Ovary (tissue), 9 donors: Measurements from ENCODE around the gene DAB1. TPM values are rescaled to one million over a fixed set of nuclear protein-coding genes. Genes with fewer than 3 reads are reported as not detected.

Experiments used
- DNase-seq, 5 donors: peaks; one replicate each; pipeline ENCODE4 v3.0.0-alpha.2; 2019 to 2020
- H3K27ac ChIP-seq, 2 donors: fragments of 200-600 bp; one replicate each; pipeline versions ENCODE4 v1.5.1 to v1.8.0; 2019 to 2022
- H3K27me3 ChIP-seq: fragments of 200-600 bp; one replicate; pipeline ENCODE4 v1.8.0; 2022
- H3K36me3 ChIP-seq: fragments of 200-600 bp; sonication (generic); one replicate; pipeline ENCODE4 v1.5.1; 2019
- H3K4me1 ChIP-seq: one replicate; pipeline ENCODE4 v1.8.1; 2013; ENCODE audit warnings: mild to moderate bottlenecking, moderate library complexity; ENCODE audit not compliant: insufficient read depth
- H3K4me3 ChIP-seq: fragments of 200-600 bp; sonication (generic); one replicate; pipeline ENCODE4 v1.5.1; 2017
- H3K9me3 ChIP-seq, 2 donors: fragments of 200-600 bp in 1 of 2; sonication (generic) in 1 of 2; one replicate each; pipeline versions ENCODE4 v1.5.1 to v1.8.1; 2013 to 2019; ENCODE audit warnings: mild to moderate bottlenecking in 1 of 2, moderate library complexity in 1 of 2
- EP300 ChIP-seq: sonication (generic); formaldehyde crosslinking; IDR thresholded peaks from one replicate; pipeline ENCODE4 v1.6.1; 2017; ENCODE audit warnings: antibody characterized with exemption
- POLR2A ChIP-seq: fragments of 450-650 bp; IDR thresholded peaks from one replicate; pipeline ENCODE4 v1.6.1; 2017; ENCODE audit warnings: antibody characterized with exemption, mild to moderate bottlenecking, moderate library complexity
- WGBS, 3 donors: extraction: QIAGEN DNeasy Blood & Tissue Kit in 1 of 3; methylation state at CpG; one replicate each; pipeline versions ENCODE4 v1.1.5 to v1.1.7; 2013 to 2017; 5-methylcytosine and 5-hydroxymethylcytosine counted together
- intact Hi-C, 4 donors: fragments of 100-400 bp; cut with DNase I; formaldehyde crosslinking; loops; one replicate each; pipeline versions ENCODE4 v1.11.0 to v1.15.1; 2022 to 2023
- polyA plus RNA-seq, 2 donors: library from polyadenylated mRNA; stranded (reverse); fragments of 200-250 nt in 1 of 2; fragments of 350-450 nt in 1 of 2; fragmentation: Illumina TruSeq in 1 of 2; extraction: RNeasy Lipid Tissue Mini Kit (QIAGEN cat#74804) in 1 of 2; gene quantifications; one replicate each; pipeline ENCODE4 v1.2.3, GENCODE V29; 2013 to 2014
- total RNA-seq, 7 donors: library from RNA; depleted of rRNA in 2 of 7; stranded (reverse); fragments of >200 nt in 2 of 7; fragmentation: NEBNext Ultra II Directional in 3 of 7; extraction: Animal tissue kit (Norgen Biotek cat#: 25700) in 3 of 7; gene quantifications; one replicate each; pipeline versions ENCODE4 v1.1.0 to v1.2.4, GENCODE V29; 2016 to 2023
- TF ChIP-seq, protein P1 (sequence below), 3 donors: fragments of 450-650 bp in 2 of 3; fragments of 200-600 bp in 1 of 3; IDR thresholded peaks; one replicate each; pipeline versions ENCODE4 v1.5.1 to v1.8.0; 2016 to 2022; ENCODE audit warnings: antibody characterized with exemption in 3 of 3, mild to moderate bottlenecking in 1 of 3
- donor health status: DM: no; HTN: no; CAD: no; lungs with moderate emphysema.
- donor health status: DM: no; HTN: no; CAD: no.
- donor health status: Bipolar disorder and iron deficiency.
- donor health status: DM: yes; HTN: yes; CAD: no.
- donor health status: DM: no; HTN: no; CAD: no.
- donor health status: DM: yes; HTN: yes; CAD: no.

Gene DAB1
- total and polyA plus RNA-seq, 9 donors: 0.22 to 5.5 (median 0.77) TPM

GRCh38 chr1:57443004-57443403 is 19.1 kb upstream of the DAB1 start:
- intact Hi-C loops: no loop called here
- Histone ChIP-seq H3K36me3 (no peaks in the 10 kb centered on the region), H3K27me3 (no peaks in the 10 kb centered on the region), H3K4me3 (no peak overlapping the region), H3K27ac (no peak overlapping the region), H3K9me3 (no peaks in the 10 kb centered on the region), H3K4me1 (no peaks in the 10 kb centered on the region)
- TF ChIP-seq EP300: no peak
- no peak for TF ChIP-seq POLR2A
- TF ChIP-seq, protein P1, sequence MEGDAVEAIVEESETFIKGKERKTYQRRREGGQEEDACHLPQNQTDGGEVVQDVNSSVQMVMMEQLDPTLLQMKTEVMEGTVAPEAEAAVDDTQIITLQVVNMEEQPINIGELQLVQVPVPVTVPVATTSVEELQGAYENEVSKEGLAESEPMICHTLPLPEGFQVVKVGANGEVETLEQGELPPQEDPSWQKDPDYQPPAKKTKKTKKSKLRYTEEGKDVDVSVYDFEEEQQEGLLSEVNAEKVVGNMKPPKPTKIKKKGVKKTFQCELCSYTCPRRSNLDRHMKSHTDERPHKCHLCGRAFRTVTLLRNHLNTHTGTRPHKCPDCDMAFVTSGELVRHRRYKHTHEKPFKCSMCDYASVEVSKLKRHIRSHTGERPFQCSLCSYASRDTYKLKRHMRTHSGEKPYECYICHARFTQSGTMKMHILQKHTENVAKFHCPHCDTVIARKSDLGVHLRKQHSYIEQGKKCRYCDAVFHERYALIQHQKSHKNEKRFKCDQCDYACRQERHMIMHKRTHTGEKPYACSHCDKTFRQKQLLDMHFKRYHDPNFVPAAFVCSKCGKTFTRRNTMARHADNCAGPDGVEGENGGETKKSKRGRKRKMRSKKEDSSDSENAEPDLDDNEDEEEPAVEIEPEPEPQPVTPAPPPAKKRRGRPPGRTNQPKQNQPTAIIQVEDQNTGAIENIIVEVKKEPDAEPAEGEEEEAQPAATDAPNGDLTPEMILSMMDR (IDR thresholded peaks at IDR 0.05): no peak
- no peak for DNase-seq

DNA sequence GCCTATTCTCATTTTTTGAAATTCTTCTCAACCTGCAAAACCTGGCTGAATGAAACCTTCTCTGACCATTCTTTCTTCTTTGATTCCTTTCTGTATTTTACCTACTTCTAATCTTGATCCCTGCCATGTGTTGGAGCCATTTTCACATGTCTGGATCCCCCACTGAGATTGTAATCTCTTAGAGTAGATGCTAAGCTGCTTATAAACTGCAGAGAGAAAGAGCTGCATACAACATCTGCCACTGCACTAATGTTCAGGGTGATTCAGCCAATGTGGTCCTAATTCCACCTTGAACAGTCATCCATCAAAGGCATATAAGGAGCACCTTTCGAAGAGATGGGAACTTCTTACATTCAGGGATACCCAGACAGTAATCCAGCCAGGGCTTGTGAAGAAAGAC is 16.2 kb upstream of the DAB1 start:
- H3K27me3 ChIP-seq: no peaks in the 10 kb centered on the region
- TF ChIP-seq EP300 (no peak), POLR2A (no peak)
- TF ChIP-seq, protein P1 (IDR thresholded peaks at IDR 0.05): no peak
- no peak for DNase-seq
- H3K36me3 ChIP-seq: no peaks in the 10 kb centered on the region
- intact Hi-C loops: no loop called here
- no peak overlapping the region for H3K4me3 ChIP-seq
- H3K9me3 ChIP-seq: no peaks in the 10 kb centered on the region
- H3K4me1 ChIP-seq: no peaks in the 10 kb centered on the region
- no peak overlapping the region for H3K27ac ChIP-seq
- 85 to 95% (median 95%) methylated on average over 1 of the region's 1 CpG for WGBS, 3 donors

DNA sequence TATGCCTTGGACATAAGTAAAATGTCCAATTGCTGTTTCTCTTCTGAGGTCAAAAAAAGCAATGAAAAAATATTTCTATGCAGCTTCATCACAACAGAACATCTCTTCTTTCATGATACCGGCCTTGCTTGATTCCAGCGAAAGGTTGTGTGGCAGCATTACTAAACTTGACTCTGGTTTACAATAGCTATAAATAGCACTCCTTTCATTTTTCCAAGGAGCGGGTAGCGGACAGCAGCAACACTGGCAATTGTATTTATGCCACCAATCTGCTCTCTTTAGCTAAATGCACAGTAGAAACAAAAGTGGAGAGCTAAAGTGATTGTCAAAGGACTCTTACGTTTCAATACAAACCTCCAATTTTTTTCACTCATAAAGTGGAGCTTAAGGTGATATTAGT is 7.5 kb upstream of the DAB1 start:
- intact Hi-C loops: no loop called here
- Histone ChIP-seq H3K4me3 (no peak overlapping the region), H3K36me3 (no peaks in the 10 kb centered on the region), H3K4me1 (no peaks in the 10 kb centered on the region), H3K27me3 (no peaks in the 10 kb centered on the region), H3K27ac (no peak overlapping the region), H3K9me3 (no peaks in the 10 kb centered on the region)
- WGBS, 3 donors: 47 to 74% (median 62%) methylated on average over 5 of the region's 5 CpGs
- no peak for DNase-seq
- TF ChIP-seq EP300 (no peak), POLR2A (no peak)
- TF ChIP-seq, protein P1 (IDR thresholded peaks at IDR 0.05): no peak

- intact Hi-C loops: loop anchor here in 1 of 4 donors (5.0 kb wide), 1 partner anchor 182 kb away; no protein-coding TSS in a partner anchor
- Histone ChIP-seq H3K36me3 (no peaks in the 10 kb centered on the region), H3K9me3 (no peaks in the 10 kb centered on the region), H3K27me3 (no peaks in the 10 kb centered on the region), H3K27ac (no peak overlapping the region), H3K4me3 (peak overlapping the region; percentile 18), H3K4me1 (no peaks in the 10 kb centered on the region)
- DNase-seq: peak in 1 of 5 donors; percentile 7
- 1% methylated on average over 53 to 63 of the region's 63 CpGs for WGBS, 3 donors
- TF ChIP-seq, protein P1 (IDR thresholded peaks at IDR 0.05): no peak
- TF ChIP-seq POLR2A (no peak), EP300 (no peak)
Observed at GRCh38 chr1:57424231-57425027, 569 bp upstream of the DAB1 start.
